DMS153 (cell line): ENCODE data around the gene ANO1.

ENCODE experiments used
- DNase-seq: peaks from one replicate; lab custom pipeline; 2025; lab: John Stamatoyannopoulos, UW

The ANO1 gene

DNA sequence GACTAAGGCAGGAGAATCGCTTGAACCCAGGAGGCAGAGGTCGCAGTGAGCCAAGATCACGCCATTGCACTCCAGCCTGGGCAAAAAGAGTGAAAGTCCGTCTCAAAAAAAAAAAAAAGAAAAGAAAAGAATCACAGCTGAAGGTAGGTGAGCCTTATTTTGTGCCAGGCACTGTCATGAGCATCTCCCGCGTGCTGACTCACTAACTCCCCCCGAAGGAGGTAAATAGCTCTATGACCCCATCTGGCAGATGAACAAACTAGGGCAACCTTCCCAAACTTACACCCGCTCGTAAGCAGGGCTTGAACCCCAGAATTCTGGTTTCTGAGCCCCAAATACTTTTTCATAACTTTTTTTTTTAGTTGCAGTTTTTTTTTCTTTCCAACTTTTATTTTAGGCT is 60.3 kb downstream of the ANO1 start:
- DNase-seq, result no peak

DNA sequence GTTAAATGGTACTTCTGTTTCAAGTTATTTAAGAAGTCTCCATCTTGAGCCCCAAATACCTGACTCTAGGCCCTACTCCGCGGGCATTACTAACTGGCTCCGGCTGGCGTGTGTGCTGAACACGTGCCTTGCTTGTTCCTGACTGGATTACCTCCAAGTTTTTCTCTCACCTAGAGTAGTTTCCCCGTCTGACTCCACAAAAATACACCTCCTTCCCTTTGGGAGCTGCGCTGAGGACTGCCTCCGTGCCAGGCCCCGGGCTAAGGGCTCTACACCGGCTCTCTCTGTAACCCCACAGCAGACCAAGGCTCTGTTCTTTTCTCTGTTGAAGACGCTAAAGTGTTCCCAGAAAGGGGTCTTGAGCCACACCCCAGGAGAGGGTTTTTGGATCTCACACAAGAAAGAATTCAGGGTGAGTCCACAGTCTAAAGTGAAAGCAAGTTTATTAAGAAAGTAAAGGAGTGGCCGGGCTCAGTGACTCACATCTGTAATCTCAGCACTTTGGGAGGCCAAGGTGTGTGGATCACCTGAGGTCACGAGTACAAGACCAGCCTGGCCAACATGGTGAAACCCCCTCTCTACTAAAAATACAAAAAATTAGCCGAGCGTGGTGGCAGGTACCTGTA is 61.8 kb downstream of the ANO1 start:
- no peak for DNase-seq

DNA sequence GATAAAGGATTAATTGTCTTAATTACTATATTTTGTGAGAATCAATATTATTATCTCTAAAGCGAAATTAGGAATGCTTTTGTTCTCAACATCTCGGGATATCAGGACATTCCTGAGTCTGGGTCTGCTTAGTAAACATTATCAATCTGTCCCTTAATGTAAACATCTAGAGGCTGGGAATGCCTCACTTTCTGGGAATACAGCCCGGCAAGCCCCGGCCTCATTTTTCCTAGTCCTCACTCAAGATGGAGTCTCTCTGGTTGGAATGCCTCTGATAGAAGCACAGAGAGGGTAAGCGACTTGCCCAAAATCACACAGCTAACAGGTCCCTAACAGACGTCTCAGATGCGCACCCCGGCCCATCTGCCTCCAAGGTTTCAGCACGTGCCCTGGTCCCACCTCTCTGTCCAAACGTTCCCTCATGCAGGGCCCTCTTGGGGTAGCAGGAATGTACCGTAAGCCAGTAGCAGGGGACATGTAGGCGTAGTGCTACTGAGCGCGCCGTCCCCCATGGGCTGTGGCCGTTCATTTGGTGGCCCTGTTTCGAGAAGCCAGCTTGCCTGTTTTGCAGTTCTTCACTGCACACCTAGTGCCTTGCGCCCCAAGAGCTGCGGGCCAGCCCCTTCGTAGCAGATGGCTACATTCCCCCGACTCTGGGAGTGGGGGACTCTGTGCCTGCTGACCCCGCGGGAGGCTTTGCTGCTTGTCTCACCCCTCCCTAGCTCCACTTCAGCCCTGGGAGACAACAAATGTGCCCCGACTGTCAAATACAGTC is 62.8 kb downstream of the ANO1 start:
- no peak for DNase-seq

- DNase-seq, result no peak
Measured at GRCh38 chr11:70141486-70142220, 63.5 kb downstream of the ANO1 start.

GRCh38 chr11:70142221-70142875 is 64.2 kb downstream of the ANO1 start:
- DNase-seq, result no peak

DNA sequence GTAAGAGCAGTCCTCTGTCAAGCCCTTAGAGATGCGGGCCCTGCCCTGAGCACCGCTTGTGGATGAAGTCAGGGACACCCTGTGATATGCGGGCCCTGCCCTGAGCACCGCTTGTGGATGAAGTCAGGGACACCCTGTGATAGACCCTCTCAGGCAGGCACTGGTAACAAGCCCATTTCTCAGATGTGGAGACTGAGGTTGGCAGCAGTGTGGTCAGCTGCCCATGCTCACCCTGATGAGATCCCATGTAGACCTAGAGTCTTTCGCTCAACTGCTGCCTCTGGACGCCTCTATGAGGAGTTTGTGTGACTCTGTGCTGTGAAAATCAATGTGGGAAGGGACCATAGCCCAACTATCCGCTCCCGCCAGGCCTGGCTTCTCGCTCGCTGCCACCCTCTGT is 66.1 kb downstream of the ANO1 start:
- DNase-seq, result no peak

- DNase-seq, result no peak
Measured at GRCh38 chr11:70145071-70145470, 67.0 kb downstream of the ANO1 start.

- no peak for DNase-seq
Measured at GRCh38 chr11:70145841-70146240, 67.7 kb downstream of the ANO1 start.

GRCh38 chr11:70146299-70146698 is 68.2 kb downstream of the ANO1 start:
- no peak for DNase-seq

- DNase-seq, result no peak
Measured at GRCh38 chr11:70146895-70147520, 68.9 kb downstream of the ANO1 start.

- no peak for DNase-seq
Measured at GRCh38 chr11:70147668-70148067, 69.6 kb downstream of the ANO1 start.

GRCh38 chr11:70151671-70152070 is 73.6 kb downstream of the ANO1 start:
- DNase-seq, result no peak

- no peak for DNase-seq
Measured at GRCh38 chr11:70153133-70153727, 75.1 kb downstream of the ANO1 start.

DNA sequence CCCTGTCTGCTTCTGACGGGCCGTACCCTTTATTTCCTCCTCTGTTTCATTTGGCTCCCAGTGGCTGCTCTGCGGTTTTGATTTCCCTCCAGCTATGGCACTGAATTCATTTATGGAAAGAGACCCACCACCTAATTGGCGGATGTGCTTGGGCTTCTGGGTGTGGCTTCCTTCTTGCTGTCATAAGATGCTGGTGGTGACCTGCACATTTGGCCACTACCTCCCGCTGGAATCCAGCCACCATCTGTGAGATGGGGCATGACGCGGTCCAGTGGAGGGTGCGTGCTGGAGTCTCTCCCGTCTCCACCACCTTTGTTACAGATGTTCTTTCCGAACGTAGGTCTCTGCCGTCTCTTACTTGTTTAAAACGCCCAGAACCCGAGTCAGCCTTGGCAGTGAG is 77.3 kb downstream of the ANO1 start:
- DNase-seq, result no peak

- DNase-seq, result no peak
Measured at GRCh38 chr11:70156291-70157037, 78.3 kb downstream of the ANO1 start.

DNA sequence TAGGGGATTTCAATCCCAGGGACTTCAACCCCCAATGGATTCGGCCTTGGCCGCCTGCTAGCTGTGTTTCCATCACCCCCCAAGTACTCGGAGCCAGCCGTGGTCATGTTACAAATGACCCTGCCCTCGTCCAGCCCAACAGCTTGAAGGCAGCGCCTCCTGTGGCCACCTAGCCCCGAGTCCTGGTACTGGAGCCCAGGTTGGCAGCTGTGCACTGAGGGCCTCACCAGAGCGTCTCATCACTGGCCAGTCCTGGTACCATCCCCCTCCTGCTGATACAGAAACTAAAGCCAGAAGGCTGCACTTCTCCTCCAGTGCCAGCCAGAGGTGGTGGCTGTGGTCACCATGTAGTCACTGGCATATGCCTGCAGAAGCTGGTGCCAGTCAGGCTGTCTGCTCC is 80.1 kb downstream of the ANO1 start:
- no peak for DNase-seq

- no peak for DNase-seq
Measured at GRCh38 chr11:70158757-70159389, 80.8 kb downstream of the ANO1 start.

DNA sequence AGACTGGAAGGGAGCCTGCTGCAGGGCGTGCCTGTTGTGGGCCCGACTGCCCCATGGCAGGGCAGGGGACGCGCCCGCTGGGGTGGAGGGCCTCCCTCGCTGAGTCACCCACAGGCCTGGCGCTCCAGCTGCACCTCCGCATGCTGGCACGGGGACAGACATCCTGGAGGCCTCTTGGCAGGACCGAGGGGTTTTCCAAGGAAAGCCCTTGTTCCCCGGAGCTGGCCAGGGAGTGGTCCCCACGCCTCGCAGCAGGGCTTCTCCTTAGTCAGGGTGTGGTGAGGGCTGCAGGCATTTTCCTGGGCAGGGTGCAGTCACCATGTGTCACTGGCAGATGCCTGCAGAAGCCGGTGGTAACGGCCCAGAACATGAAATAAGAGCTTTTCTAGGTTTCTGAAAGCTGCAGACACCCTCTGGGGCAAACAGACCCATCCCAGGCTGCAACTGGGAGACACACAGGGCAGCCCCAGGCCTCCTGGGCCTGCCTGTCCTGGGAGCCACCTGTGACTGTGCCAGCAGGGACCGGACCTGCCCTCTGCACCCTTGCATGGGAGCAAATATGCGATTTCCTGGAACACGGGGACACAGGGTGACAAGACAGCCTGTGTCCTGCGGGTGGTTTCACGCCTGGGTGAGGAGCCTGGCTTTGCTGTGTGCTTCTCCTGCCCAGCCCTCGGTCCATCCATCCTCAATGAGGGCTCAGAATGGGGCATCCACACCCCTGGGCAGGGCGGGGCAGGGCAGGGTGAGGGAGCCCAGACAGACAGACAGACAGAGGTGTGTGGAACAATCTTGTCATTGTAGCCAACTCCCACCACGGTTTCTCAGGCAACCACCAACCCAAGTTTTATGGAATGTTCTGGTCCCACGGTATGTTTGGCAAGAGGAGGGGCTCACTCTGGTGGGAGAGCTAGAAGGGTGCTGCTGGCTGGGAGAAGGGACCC is 81.8 kb downstream of the ANO1 start:
- DNase-seq, result no peak

GRCh38 chr11:70161043-70161625 is 83.0 kb downstream of the ANO1 start:
- DNase-seq, result no peak
